Right lobe of liver (tissue), 4 donors: ENCODE data around the gene SLC38A2.

ENCODE experiments used
- POLR2A ChIP-seq: fragments of 450-650 bp; IDR thresholded peaks from one replicate; pipeline ENCODE4 v1.6.1; 2017; ENCODE audit warnings: antibody characterized with exemption, mild to moderate bottlenecking
- TF ChIP-seq, protein P1 (sequence below), 4 donors: fragments of 200-600 bp in 3 of 4; fragments of 450-650 bp in 1 of 4; IDR thresholded peaks; one replicate each; pipeline versions ENCODE4 v1.5.1 to v1.8.0; 2016 to 2022; ENCODE audit warnings: antibody characterized with exemption in 4 of 4, mild to moderate bottlenecking in 2 of 4
- donor health status: DM: no; HTN: no; CAD: no.
- donor health status: DM: no; HTN: no; CAD: no.
- donor health status: DM: no; HTN: yes; CAD: no.

- TF ChIP-seq, protein P1, sequence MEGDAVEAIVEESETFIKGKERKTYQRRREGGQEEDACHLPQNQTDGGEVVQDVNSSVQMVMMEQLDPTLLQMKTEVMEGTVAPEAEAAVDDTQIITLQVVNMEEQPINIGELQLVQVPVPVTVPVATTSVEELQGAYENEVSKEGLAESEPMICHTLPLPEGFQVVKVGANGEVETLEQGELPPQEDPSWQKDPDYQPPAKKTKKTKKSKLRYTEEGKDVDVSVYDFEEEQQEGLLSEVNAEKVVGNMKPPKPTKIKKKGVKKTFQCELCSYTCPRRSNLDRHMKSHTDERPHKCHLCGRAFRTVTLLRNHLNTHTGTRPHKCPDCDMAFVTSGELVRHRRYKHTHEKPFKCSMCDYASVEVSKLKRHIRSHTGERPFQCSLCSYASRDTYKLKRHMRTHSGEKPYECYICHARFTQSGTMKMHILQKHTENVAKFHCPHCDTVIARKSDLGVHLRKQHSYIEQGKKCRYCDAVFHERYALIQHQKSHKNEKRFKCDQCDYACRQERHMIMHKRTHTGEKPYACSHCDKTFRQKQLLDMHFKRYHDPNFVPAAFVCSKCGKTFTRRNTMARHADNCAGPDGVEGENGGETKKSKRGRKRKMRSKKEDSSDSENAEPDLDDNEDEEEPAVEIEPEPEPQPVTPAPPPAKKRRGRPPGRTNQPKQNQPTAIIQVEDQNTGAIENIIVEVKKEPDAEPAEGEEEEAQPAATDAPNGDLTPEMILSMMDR (IDR thresholded peaks at IDR 0.05): no peak
- TF ChIP-seq POLR2A: no peak
Measured at GRCh38 chr12:46384451-46385309, 12.1 kb upstream of the SLC38A2 start.
